Neural cell (in vitro differentiated cells): ENCODE data around the gene HSPB7.
"Not testable (repeated sequence)": the region's sequence is repeated elsewhere in the genome, so short reads cannot be mapped to it uniquely, and the experiment has no call there.

Experiments
- CTCF ChIP-seq: fragments of 450-650 bp; IDR thresholded peaks from 2 replicates; pipeline ENCODE4 v1.5.1; 2014; ENCODE audit warnings: antibody characterized with exemption, mild to moderate bottlenecking, moderate library complexity; ENCODE audit not compliant: poor library complexity, severe bottlenecking
- EP300 ChIP-seq: fragments of 450-650 bp; conservative IDR thresholded peaks from 2 replicates; pipeline ENCODE4 v1.6.1; 2014; ENCODE audit warnings: antibody characterized with exemption, mild to moderate bottlenecking, moderate library complexity; ENCODE audit not compliant: poor library complexity, severe bottlenecking
- EZH2 ChIP-seq: fragments of 200-600, 300-800 bp; shearing (Covaris generic), sonication (generic); IDR thresholded peaks from 2 replicates; pipeline ENCODE4 v1.6.1; 2014; ENCODE audit warnings: antibody characterized with exemption, low read length, borderline replicate concordance, mild to moderate bottlenecking; ENCODE audit not compliant: insufficient read depth, poor library complexity, severe bottlenecking
- POLR2AphosphoS5 ChIP-seq: IDR thresholded peaks from 2 replicates; pipeline ENCODE4 v1.6.1; 2012
- REST ChIP-seq: IDR thresholded peaks from 2 replicates; pipeline ENCODE4 v1.6.1; 2012; ENCODE audit warnings: borderline replicate concordance
- SMC3 ChIP-seq: fragments of 450-650 bp; conservative IDR thresholded peaks from 2 replicates; pipeline ENCODE4 v1.6.1; 2014; ENCODE audit warnings: antibody characterized with exemption, mild to moderate bottlenecking, moderate library complexity; ENCODE audit not compliant: poor library complexity
- TAF1 ChIP-seq: IDR thresholded peaks from 2 replicates; pipeline ENCODE4 v1.6.1; 2012; ENCODE audit warnings: low read depth

- TF ChIP-seq CTCF, EZH2, EP300, REST, POLR2AphosphoS5, SMC3, TAF1: not testable (repeated sequence)
These were observed 8.5 kb upstream of the HSPB7 start for GRCh38 chr1:16026302-16026701.
